ENCODE measurements around the gene ZSWIM5.
"Not testable (repeated sequence)": the region's sequence is repeated elsewhere in the genome, so short reads cannot be mapped to it uniquely, and the experiment has no call there.

- TF ChIP-seq POLR2A (IDR thresholded peaks at IDR 0.05; ENCODE audit: low read depth, low read length); POLR2AphosphoS5 (IDR thresholded peaks at IDR 0.05; ENCODE audit: low read depth, low read length); TAF1 (IDR thresholded peaks at IDR 0.05; ENCODE audit: borderline replicate concordance, low read depth, low read length): not testable (repeated sequence)
Measured at GRCh38 chr1:45105486-45106155, 100.8 kb downstream of the ZSWIM5 start.

Data from GM12892 (cell line).